ENCODE results near the gene NUDT16L1.

- TF ChIP-seq CTCF (conservative IDR thresholded peaks at IDR 0.05; ENCODE audit: low read length) (no peak), EZH2phosphoT487 (IDR thresholded peaks at IDR 0.05; ENCODE audit: borderline replicate concordance, low read depth, low read length) (no peak)
Observed at GRCh38 chr16:4709481-4709880, 16.1 kb downstream of the NUDT16L1 start.
